ENCODE measurements around the gene CRAMP1. TPM values are rescaled to one million over a fixed set of nuclear protein-coding genes. Genes with fewer than 3 reads are reported as not detected.

The CRAMP1 gene
- total and polyA plus RNA-seq, 2 of the 8 experiments (the other 6 are each of a cell fraction or from before 2014, with no cell fraction given), result 19.2 to 23.2 TPM

GRCh38 chr16:1638757-1639156 is 26.6 kb downstream of the CRAMP1 start:
- Histone ChIP-seq H3K27me3 (replicated peaks in 1 of 4; ENCODE audit: control insufficient read depth in 3 of 4, extremely low read depth in 1 of 4, insufficient read depth in 3 of 4, low read length in 3 of 4) (no peaks in the 10 kb centered on the region), H3K4me3 (ENCODE audit: extremely low read depth in 1 of 4, insufficient read depth in 2 of 4, low read depth in 3 of 4, low read length in 4 of 4) (no peak overlapping the region), H3K4me1 (replicated peaks in 1 of 4; ENCODE audit: control insufficient read depth in 3 of 4, insufficient read depth in 4 of 4, low read length in 3 of 4) (no peaks in the 10 kb centered on the region), H2BK20ac (ENCODE audit: low read length) (no peak overlapping the region), H3K9me3 (ENCODE audit: insufficient read depth in 2 of 2, low read depth in 1 of 2, low read length in 1 of 2) (no peaks in the 10 kb centered on the region), H3K23me2 (ENCODE audit: low read depth, low read length) (no peaks in the 10 kb centered on the region), H3K14ac (ENCODE audit: insufficient read length) (no peak overlapping the region), H3K18ac (ENCODE audit: extremely low read depth, low read length) (no peak overlapping the region), H4K5ac (ENCODE audit: insufficient read length, low read depth, low read length) (no peak overlapping the region), H2BK120ac (replicated peaks; ENCODE audit: low read depth, low read length) (no peak overlapping the region), H3K4ac (replicated peaks; ENCODE audit: insufficient read length, low read depth, low read length) (no peak overlapping the region), H2BK12ac (ENCODE audit: low read depth, low read length) (no peak overlapping the region), H3K27ac (ENCODE audit: low read depth, low read length) (no peak overlapping the region), H4K8ac (ENCODE audit: extremely low read depth, insufficient read depth, low read length) (no peak overlapping the region), H2AFZ (ENCODE audit: low read length) (no peak overlapping the region), H3K79me2 (ENCODE audit: control insufficient read depth in 1 of 2, insufficient read depth in 2 of 2, low read length in 2 of 2) (peaks cover 0 to 14% of the 10 kb centered on the region in 2 experiments; a peak in 1 of 4 replicates), H3K23ac (ENCODE audit: insufficient read length) (no peak overlapping the region), H4K91ac (replicated peaks; ENCODE audit: insufficient read length, low read length) (no peak overlapping the region), H2AK5ac (ENCODE audit: low read depth, low read length) (no peak overlapping the region), H3K4me2 (ENCODE audit: insufficient read depth in 1 of 2, low read depth in 2 of 2, low read length in 2 of 2) (no peak overlapping the region), H3K36me3 (ENCODE audit: control insufficient read depth in 2 of 4, insufficient read depth in 4 of 4, low read length in 3 of 4) (peaks cover 19 to 47% (median 28%) of the 10 kb centered on the region in 4 experiments; a peak in 7 of 8 replicates), H3K9ac (replicated peaks in 1 of 4; ENCODE audit: extremely low read depth in 1 of 4, low read depth in 3 of 4, low read length in 3 of 4) (no peak overlapping the region), H4K20me1 (replicated peaks in 1 of 2; ENCODE audit: control insufficient read depth in 1 of 2, insufficient read depth in 2 of 2, low read length in 2 of 2) (peaks cover 19 to 24% of the 10 kb centered on the region in 2 experiments), H2BK5ac (ENCODE audit: low read depth, low read length) (no peak overlapping the region), H2BK15ac (ENCODE audit: low read length) (no peak overlapping the region), H3K79me1 (ENCODE audit: low read depth, low read length) (peaks cover 5% of the 10 kb centered on the region), H3K56ac (replicated peaks; ENCODE audit: insufficient read length, low read depth, low read length) (no peak overlapping the region)
- ChIA-PET POLR2A (ENCODE audit: partially characterized antibody) (no interaction called here), CTCF (ENCODE audit: partially characterized antibody) (no interaction called here)
- 95% methylated on average over 8 of the region's 8 CpGs; no CpG with 5 or more reads in 1 of the 2 experiments for WGBS, 2 experiments (ENCODE audit: extremely low coverage in 1 of 2, insufficient coverage in 1 of 2, insufficient read length in 1 of 2, insufficient replicate concordance in 2 of 2, low coverage in 1 of 2, low lambda C conversion rate in 2 of 2, missing lambda C conversion rate in 1 of 2)
- DNase-seq (ENCODE audit: low read depth in 1 of 2, low spot score in 2 of 2), result no peak
- FAIRE-seq, result no peak
- TF ChIP-seq HDAC2 (IDR thresholded peaks at IDR 0.05; ENCODE audit: borderline replicate concordance in 1 of 2, low read depth in 2 of 2, low read length in 2 of 2) (no peak), YY1 (IDR thresholded peaks at IDR 0.05; ENCODE audit: low read depth, low read length) (no peak), KDM1A (IDR thresholded peaks at IDR 0.05; ENCODE audit: borderline replicate concordance, low read length) (no peak), SIN3A (conservative IDR thresholded peaks at IDR 0.05 in 1 of 2, IDR thresholded peaks at IDR 0.05 in 1 of 2; ENCODE audit: low read depth in 1 of 2, low read length in 2 of 2) (no peak), CTBP2 (IDR thresholded peaks at IDR 0.05; ENCODE audit: borderline replicate concordance, insufficient read depth, insufficient read length, low read length) (no peak), ATF3 (IDR thresholded peaks at IDR 0.05; ENCODE audit: insufficient read depth, low read depth, low read length) (no peak), RXRA (IDR thresholded peaks at IDR 0.05; ENCODE audit: insufficient read depth, low read depth, low read length) (no peak)
